HepG2 (cell line): ENCODE results near the gene MBD2. TPM values are rescaled to one million over a fixed set of nuclear protein-coding genes. Genes with fewer than 3 reads are reported as not detected.
"Not testable (repeated sequence)": the region's sequence is repeated elsewhere in the genome, so short reads cannot be mapped to it uniquely, and the experiment has no call there.

Experiments
- ATAC-seq: fragments of 200-7000 bp; cut with Tn5 transposase; 3 replicates; pipeline ENCODE4 v1.9.1; 2020; ENCODE audit warnings: mild to moderate bottlenecking, moderate library complexity
- BruUV-seq: library from RNA; stranded (reverse); fragments of 400-500 nt; replicated peaks from 2 replicates; lab custom pipeline; 2021; lab: Mats Ljungman, UMichigan
- CTCF ChIA-PET: fragments of 300-600 bp; formaldehyde crosslinking; extraction: SDS; loops from one replicate; lab custom pipeline; 2021; ENCODE audit warnings: low total read pairs, inconsistent platforms, low intra/inter-chr PET ratio; lab: Yijun Ruan, JAX
- POLR2A ChIA-PET: fragments of 350-600 bp; sonication (Branson Sonifier 250); formaldehyde crosslinking; loops from one replicate; lab custom pipeline; 2020; ENCODE audit warnings: antibody characterized with exemption, inconsistent platforms; lab: Yijun Ruan, JAX
- DNase-seq: peaks from one replicate; pipeline ENCODE4 v3.0.0-alpha.2; 2015; ENCODE audit warnings: low spot score
- FAIRE-seq: peaks from 3 replicates; lab custom pipeline; 2011; peaks lifted over from hg19 to GRCh38; lab: Jason Lieb, UNC
- H2AFZ ChIP-seq: one replicate; pipeline ENCODE4 v1.6.1; 2011; ENCODE audit warnings: low read length, inconsistent platforms
- H3K27ac ChIP-seq: fragments of 300-600 bp; 3 replicates; pipeline ENCODE4 v1.8.0; 2011; ENCODE audit warnings: mixed run types, mild to moderate bottlenecking, mixed read lengths, low read length, inconsistent platforms; ENCODE audit not compliant: insufficient read depth; ENCODE audit errors: extremely low read length
- H3K27me3 ChIP-seq, 2 experiments: fragments of 200-600 bp in 1 of 2; 2 replicates in 1 of 2; 3 replicates in 1 of 2; pipeline versions ENCODE4 v1.6.0 to v1.8.0; 2011; ENCODE audit warnings: low read length in 2 of 2, mild to moderate bottlenecking in 2 of 2, moderate library complexity in 2 of 2, inconsistent platforms in 1 of 2; ENCODE audit not compliant: insufficient read depth in 2 of 2, control insufficient read depth in 1 of 2
- H3K36me3 ChIP-seq, 2 experiments: fragments of 200-600 bp in 1 of 2; replicated peaks in 1 of 2; 2 replicates in 1 of 2; 3 replicates in 1 of 2; pipeline versions ENCODE4 v1.5.1 to v1.8.0; 2011; ENCODE audit warnings: low read length in 2 of 2, inconsistent platforms in 1 of 2; ENCODE audit not compliant: insufficient read depth in 2 of 2, control insufficient read depth in 1 of 2
- H3K4me1 ChIP-seq: 2 replicates; pipeline ENCODE4 v1.5.1; 2012; ENCODE audit warnings: low read length, inconsistent platforms; ENCODE audit not compliant: insufficient read depth
- H3K4me2 ChIP-seq: 2 replicates; pipeline ENCODE4 v1.6.0; 2011; ENCODE audit warnings: low read depth, low read length, inconsistent platforms
- H3K4me3 ChIP-seq, 3 experiments: fragments of 200-600 bp in 1 of 3; sonication (generic), shearing (Covaris generic) in 1 of 3; replicated peaks in 1 of 3; 2 replicates each; pipeline ENCODE4 v1.5.1; 2011 to 2016; ENCODE audit warnings: low read length in 3 of 3, inconsistent platforms in 2 of 3, low read depth in 2 of 3, mild to moderate bottlenecking in 2 of 3, control low read depth in 1 of 3, mixed read lengths in 1 of 3; ENCODE audit not compliant: insufficient read depth in 1 of 3
- H3K79me2 ChIP-seq: one replicate; pipeline ENCODE4 v1.6.1; 2011; ENCODE audit warnings: low read length, inconsistent platforms; ENCODE audit not compliant: insufficient read depth
- H3K9ac ChIP-seq: 2 replicates; pipeline ENCODE4 v1.6.0; 2011; ENCODE audit warnings: mild to moderate bottlenecking, low read depth, low read length, inconsistent platforms; ENCODE audit not compliant: insufficient read depth
- H3K9me3 ChIP-seq: 2 replicates; pipeline ENCODE4 v1.5.1; 2012; ENCODE audit warnings: mild to moderate bottlenecking, low read length
- H4K20me1 ChIP-seq: 2 replicates; pipeline ENCODE4 v1.6.0; 2011; ENCODE audit warnings: inconsistent platforms, mild to moderate bottlenecking, low read length, moderate library complexity; ENCODE audit not compliant: insufficient read depth
- AKNA ChIP-seq: sonication (generic); formaldehyde crosslinking; IDR thresholded peaks from 2 replicates; pipeline ENCODE4 v1.4.0; 2020; ENCODE audit warnings: missing genetic modification reagents, borderline replicate concordance
- SETDB1 ChIP-seq: sonication (generic); formaldehyde crosslinking; IDR thresholded peaks from 2 replicates; pipeline ENCODE4 v1.5.1; 2020; ENCODE audit warnings: missing genetic modification reagents, mild to moderate bottlenecking, borderline replicate concordance
- SMARCE1 ChIP-seq: fragments of 450-650 bp; IDR thresholded peaks from 2 replicates; pipeline ENCODE4 v1.6.1; 2017; ENCODE audit warnings: borderline replicate concordance
- ZNF292 ChIP-seq: sonication (generic); formaldehyde crosslinking; IDR thresholded peaks from 2 replicates; pipeline ENCODE4 v1.8.1; 2022; ENCODE audit warnings: mild to moderate bottlenecking, low read depth, missing genetic modification reagents, borderline replicate concordance
- WGBS: methylation state at CpG from one replicate; pipeline ENCODE4 v1.1.6; 2017; ENCODE audit warnings: low lambda C conversion rate; 5-methylcytosine and 5-hydroxymethylcytosine counted together
- in situ Hi-C: cut with HindIII; loops from 2 replicates; pipeline ENCODE4 v1.10.0; 2017; ENCODE audit warnings: low pct_unique_long_range_greater_than_20kb; ENCODE audit not compliant: extremely low pct_ligation_motif_present
- intact Hi-C: fragments of 100-400 bp; cut with micrococcal nuclease; formaldehyde crosslinking; loops from one replicate; pipeline ENCODE4 v1.10.0; 2022; ENCODE audit not compliant: unreplicated experiment
- polyA plus RNA-seq, 8 experiments: library from polyadenylated mRNA; depleted of rRNA in 3 of 8; stranded (reverse) in 7 of 8; unstranded in 1 of 8; fragments of >200 nt; fragmentation: Illumina TruSeq in 4 of 8; extraction: Trizol in 4 of 8; gene quantifications; 2 replicates each; pipeline versions ENCODE4 v1.2.1 to v1.2.3, GENCODE V29; 2011 to 2016; ENCODE audit warnings: low read depth in 4 of 8, missing spikeins in 1 of 8, mixed read lengths in 1 of 8; ENCODE audit not compliant: insufficient read depth in 1 of 8
- total RNA-seq, 5 experiments: library from RNA; depleted of rRNA; stranded (reverse); fragments of >200 nt; fragmentation: Illumina TruSeq; extraction: Trizol; gene quantifications; 2 replicates each; pipeline ENCODE4 v1.2.3, GENCODE V29; 2016; ENCODE audit warnings: low read depth in 1 of 5

The MBD2 gene
- total and polyA plus RNA-seq, 2 of the 13 experiments (the other 11 are each of a cell fraction or from before 2014, with no cell fraction given): 19.1 to 38.5 TPM

- no peak for TF ChIP-seq SETDB1
- no peak for TF ChIP-seq ZNF292 (CRISPR knock-in tag)
- TF ChIP-seq AKNA (CRISPR knock-in tag): no peak
- TF ChIP-seq SMARCE1: no peak
These were observed 18.5 kb downstream of the MBD2 start (continued) for GRCh38 chr18:54205959-54206358.

GRCh38 chr18:54205448-54205847 is 19.0 kb downstream of the MBD2 start:
- H3K9ac ChIP-seq, H3K9me3 ChIP-seq, H3K27me3 ChIP-seq, H3K4me2 ChIP-seq, in situ Hi-C loops, BruUV-seq, DNase-seq, H4K20me1 ChIP-seq, POLR2A ChIA-PET, ATAC-seq, FAIRE-seq, H3K4me3 ChIP-seq, intact Hi-C loops, H3K27ac ChIP-seq, CTCF ChIA-PET, H2AFZ ChIP-seq: not testable (repeated sequence)
- Histone ChIP-seq H3K79me2 (peaks cover 46% of the 10 kb centered on the region), H3K4me1 (peaks cover 19% of the 10 kb centered on the region), H3K36me3 (peaks cover 3 to 13% of the 10 kb centered on the region in 2 experiments; a peak in 4 of 5 replicates)
- WGBS: 98% methylated on average over 6 of the region's 6 CpGs
